ENCODE data around the gene AKAP13.
"Not testable (repeated sequence)": the region's sequence is repeated elsewhere in the genome, so short reads cannot be mapped to it uniquely, and the experiment has no call there.

Gene AKAP13

GRCh38 chr15:85483955-85484354 lies 103.6 kb downstream of the AKAP13 start:
- DNase-seq, result peak; percentile 82

- DNase-seq, result not testable (repeated sequence)
Observed at GRCh38 chr15:85484923-85485322, 104.5 kb downstream of the AKAP13 start.

GRCh38 chr15:85485956-85486567 lies 105.7 kb downstream of the AKAP13 start:
- peak; percentile 76 for DNase-seq

GRCh38 chr15:85487796-85488195 lies 107.4 kb downstream of the AKAP13 start:
- DNase-seq, result not testable (repeated sequence)

DNA sequence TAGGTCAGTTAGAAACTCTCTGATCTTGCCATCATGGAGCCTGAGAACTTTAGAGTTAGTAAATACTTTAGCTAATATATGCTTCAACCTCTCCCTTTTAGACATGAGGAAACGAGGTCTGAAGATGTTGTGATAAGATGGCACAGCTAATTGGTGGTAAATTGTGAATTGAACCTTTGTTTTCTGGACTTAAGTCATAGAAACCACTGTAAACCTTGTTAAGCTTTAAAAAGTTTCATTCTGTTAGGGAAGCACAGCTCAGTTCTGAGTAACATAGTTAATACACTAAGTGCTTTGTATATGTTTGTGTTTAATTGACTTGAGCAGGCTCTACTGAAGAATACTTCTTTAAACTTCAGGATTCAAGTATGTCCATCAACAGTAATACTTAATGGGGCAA lies 108.6 kb downstream of the AKAP13 start:
- no peak for DNase-seq

DNA sequence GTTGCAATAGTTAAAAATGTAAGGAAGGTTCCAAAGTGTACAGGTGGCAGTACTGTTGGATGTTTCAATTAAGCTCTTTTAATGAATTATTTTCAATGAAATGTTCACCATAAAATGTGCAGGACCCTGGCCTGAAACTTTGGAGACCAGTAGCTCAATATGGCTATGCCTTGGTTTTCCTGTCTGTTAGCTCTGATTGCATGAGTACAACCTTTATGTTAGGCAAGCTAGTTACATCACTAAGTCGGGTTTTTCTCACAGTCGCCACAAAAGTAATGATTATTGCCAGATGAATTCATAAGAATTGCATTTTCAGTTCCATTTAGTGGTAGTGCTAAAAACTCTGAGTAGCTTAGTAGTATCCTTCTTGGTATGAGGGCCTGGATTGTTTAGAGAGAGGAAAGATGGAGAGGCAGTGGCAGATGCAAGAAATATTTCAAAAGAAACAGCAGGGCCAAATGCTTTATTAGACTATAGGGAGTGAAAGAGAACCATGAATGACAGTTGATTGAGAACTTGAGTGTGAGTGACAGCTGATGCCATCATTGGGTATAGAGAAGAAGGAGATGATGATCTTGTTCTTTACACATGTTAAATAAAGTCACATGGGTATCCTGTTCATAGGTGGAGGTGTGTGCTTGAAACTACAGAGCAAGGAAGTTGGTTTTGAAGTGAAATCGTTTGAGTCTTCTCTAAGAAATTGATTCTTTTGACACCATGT lies 109.5 kb downstream of the AKAP13 start:
- no peak for DNase-seq

- DNase-seq, result peak; percentile 40
Observed at GRCh38 chr15:85490856-85491255, 110.5 kb downstream of the AKAP13 start.

DNA sequence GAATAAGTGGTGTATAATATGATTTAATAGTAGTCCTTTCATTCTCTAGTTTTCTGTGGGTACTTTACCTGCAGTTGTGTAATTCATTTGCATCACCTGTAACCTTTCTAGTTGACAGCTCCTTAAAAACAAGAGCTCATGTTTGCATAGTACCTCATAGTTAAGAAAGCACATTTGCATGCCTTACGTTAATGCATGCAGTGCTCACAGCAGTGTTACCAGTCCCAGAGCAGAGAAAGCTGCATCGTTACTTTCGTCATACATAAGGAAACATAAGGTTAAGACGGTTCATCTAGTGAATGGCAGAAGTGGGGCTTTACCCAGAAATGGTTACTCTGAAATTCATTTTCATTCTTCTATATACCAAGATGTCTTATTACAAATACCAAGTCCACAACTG lies 111.3 kb downstream of the AKAP13 start:
- DNase-seq, result peak; percentile 69

- DNase-seq, result no peak
Observed at GRCh38 chr15:85492406-85492805, 112.0 kb downstream of the AKAP13 start.

DNA sequence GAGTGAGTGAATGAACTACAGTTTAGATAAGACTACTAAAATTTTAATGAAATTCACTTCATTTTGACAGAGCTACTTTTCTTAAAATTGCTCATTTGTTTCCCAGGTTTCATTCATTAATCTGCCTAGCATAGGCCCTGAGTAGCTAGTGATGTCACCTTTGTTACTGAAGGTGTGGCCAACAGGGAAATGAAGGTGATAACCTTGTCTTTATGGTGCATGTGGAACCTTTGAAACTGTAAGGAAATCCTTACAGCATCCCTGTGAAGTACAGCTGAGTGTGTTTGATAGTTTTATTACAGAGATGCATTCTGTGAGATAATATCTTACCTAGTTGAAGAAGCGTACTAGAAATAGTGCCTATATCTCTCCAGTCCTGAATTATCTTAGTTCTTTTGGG lies 112.9 kb downstream of the AKAP13 start:
- DNase-seq, result peak; percentile 21

DNA sequence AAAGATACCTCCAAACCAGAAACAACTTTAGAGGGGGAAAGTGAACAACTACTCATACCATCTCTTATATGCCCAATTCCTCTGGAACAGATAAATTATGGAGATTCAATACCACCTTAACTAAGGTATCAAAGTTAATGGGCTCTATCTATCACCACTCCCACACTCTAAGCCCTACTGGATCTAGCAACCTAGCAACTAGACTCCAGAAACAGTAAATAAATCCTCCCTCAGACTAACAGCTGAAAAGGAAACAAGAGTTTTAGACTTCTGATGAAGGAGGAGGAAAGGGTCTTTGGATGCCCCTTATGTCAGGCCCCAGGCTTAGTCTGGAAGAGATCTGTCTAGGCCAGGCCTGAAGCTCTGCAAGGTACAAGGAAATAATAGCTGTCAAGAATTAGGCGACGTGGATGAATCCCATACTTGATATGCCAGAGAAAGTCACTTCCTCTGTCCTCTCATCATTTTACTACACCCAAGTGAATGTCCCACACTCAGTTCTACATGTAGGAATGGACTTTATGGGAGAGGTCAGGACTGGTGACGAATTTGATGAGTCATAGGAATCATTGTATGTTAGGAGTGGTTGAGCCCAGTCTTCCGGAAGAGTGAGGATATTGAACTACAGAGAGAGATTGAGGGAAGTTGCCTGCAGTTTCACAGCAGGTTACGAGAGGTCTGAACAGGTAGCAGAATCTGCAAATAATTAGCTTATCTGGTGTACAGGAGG lies 113.8 kb downstream of the AKAP13 start:
- DNase-seq, result peak; percentile 71

- DNase-seq, result no peak
Observed at GRCh38 chr15:85495096-85495495, 114.7 kb downstream of the AKAP13 start.

DNA sequence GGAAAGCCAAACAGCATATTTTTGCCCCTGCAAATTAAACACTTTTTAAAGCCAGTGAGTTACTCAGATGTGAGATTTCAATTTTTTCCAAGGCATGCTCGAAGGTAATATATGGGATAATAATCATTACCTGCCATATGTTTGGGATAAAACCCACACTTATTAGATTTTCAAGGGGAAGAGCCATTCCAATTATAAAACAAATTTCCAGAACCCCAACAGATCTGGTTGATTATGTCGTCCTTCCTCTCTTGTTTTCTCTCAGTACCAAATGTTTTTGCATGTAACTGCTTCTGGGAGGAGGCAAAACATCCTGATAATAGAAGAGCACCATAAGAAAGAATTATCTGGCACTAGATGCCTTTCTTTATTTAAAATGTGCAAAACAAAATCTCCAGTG lies 115.1 kb downstream of the AKAP13 start:
- DNase-seq, result no peak

GRCh38 chr15:85496151-85496550 lies 115.7 kb downstream of the AKAP13 start:
- DNase-seq, result no peak

- DNase-seq, result peak; percentile 36
Observed at GRCh38 chr15:85496551-85497171, 116.3 kb downstream of the AKAP13 start.

DNA sequence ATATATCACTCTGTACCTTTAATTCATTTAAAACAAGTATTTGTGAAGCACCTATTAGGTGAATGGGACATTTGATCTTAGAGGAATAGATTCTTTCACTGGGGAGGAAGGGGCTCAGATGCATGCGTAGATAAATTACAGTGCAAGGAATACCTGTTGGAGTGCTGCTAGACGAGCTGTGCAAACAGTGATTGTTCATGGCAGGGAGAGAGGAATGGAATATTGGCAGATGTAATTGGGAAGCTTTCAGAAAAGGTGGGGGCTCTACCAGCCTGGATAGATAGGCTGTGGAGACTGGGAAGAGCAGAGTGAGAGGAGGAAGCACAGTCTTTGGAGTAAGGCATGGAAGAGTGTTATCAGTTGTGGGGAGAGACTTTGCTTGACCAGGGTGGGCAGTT lies 116.8 kb downstream of the AKAP13 start:
- peak; percentile 83 for DNase-seq

DNA sequence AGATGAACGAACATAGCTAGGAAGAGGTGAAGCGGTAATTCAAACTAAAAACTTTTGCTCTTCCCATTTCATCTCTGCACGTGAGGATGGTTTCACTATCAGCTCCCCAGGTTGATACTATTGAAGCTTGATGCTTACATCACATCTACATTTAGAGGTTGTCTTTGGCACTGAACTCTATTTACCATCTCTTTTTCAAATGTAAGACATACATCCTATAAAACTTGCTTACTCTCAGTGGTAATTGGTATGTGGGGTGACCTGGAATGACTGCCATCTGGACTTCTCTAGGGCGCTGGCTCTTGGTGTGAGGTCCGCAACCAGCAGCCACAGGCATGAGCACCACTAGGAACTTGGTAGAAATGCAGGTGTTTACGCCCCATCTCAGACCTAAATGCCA lies 118.1 kb downstream of the AKAP13 start:
- peak; percentile 33 for DNase-seq

DNA sequence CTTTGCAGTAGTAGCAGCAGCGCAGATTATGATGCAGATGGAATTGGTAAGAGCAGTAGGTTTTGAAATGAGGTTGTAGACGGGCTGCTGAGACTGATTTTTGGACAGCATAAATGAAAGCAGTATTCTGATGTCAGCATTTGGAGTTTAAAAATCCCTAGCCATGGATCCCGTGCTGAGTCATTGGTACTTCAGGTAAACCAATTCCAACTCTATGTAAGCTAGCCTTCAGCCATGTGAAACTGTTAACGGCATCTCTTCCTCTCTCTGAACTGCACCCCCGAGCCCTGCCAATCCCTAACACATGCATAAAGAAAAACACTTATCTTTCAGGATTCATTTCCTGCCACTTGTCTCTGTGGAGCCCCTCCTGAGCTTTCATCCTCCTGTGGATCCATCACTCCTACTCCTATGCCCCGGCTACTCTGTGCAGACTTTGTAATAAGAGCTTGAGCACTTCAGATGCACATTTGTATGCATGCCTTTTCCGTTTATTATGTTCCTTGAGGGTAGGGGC lies 119.0 kb downstream of the AKAP13 start:
- peak; percentile 58 for DNase-seq

- DNase-seq, result no peak
Observed at GRCh38 chr15:85500060-85500708, 119.8 kb downstream of the AKAP13 start.

DNA sequence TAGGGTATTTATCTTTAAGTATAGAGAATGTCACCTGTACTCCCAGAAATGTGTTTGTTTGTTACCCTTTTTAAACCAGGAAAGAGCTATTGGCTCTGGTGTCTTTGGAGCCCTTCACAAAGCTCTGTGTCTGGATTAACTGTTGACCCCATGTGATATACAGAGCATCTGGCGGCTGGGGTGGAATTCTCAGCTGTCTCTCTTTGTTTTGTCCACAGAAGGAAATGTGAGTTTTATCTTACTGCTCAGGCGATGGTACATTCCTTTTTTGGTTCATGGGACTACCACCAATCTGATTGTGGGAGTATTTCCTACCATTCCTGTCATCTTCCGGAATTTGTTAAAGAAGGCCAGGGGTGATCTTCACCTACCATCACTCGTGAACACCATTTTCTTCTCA lies 120.3 kb downstream of the AKAP13 start:
- peak; percentile 28 for DNase-seq

DNA sequence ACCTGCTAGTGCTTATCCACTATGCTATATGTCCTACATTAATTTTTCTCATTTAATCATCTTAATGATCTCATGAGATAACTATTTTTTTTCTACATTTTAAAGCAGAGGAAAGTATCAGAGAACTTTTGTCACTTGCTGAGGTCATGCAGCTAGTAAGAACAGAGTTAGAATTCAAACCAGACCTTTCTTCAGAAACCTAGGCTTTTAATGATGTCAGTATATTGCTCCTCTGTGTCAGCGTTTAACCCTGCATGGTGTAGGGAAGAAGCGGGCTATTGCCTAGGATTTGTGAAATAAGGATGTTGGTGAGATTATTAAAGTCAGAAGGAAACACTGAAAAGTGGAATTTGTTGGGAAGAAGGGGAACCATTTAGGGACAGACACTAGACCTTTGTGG lies 121.2 kb downstream of the AKAP13 start:
- DNase-seq, result no peak

GRCh38 chr15:85503151-85503799 lies 122.9 kb downstream of the AKAP13 start:
- DNase-seq, result no peak

Measured in NCI-H69 (cell line).